Measurements from ENCODE around the gene MRPL43.

- TF ChIP-seq CTCF (IDR thresholded peaks at IDR 0.05) (no peak), EZH2 (IDR thresholded peaks at IDR 0.05) (no peak), EZH2phosphoT487 (IDR thresholded peaks at IDR 0.05) (no peak)
Measured at GRCh38 chr10:100978901-100979195, 8.4 kb downstream of the MRPL43 start.

All from neural progenitor cell (in vitro differentiated cells).